ENCODE results near the gene SPEN.
A peak's percentile ranks its signal among the peaks of the same experiment; 100 is the strongest.

SPEN gene

DNA sequence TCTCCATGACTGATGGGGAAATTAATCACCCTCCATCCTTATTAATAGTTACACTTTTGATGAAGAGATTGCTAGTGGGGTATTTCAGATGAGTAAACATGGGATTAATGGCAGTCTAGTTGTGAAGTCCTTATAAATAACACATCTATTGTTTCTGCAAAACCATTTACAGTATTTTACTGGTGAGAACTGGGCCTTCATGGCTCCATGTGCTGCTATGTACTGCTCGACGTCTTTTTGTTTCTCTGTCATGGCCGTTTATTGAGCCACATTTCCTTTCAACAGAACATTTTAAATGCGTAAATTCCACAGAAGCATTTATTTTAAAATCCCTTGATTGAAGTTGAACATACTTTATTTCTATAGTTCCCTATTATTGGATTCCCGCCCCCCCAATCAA, 34.5 kb downstream of the SPEN start:
- H3K4me3 ChIP-seq (ENCODE audit: low read depth in 1 of 2, low read length in 1 of 2), result no peak overlapping the region

DNA sequence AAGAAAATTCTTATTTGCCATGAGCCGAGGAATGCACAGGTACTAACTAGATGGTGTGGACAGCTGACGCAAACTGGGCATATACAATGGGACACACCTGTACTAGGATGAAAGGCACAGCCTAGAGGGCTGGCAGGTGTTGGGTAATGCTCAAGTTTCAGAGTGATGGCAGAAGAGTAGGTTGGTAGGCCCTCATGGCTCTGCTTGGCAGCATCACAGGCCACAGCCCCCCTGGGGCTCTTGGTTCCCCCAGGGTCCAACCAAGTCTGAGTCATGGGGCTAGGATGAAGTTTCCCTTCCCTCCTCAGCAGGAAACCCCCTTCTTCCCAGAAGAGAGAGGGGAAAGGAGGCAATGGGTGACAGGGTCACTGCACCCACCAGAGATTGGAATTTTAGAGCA, 35.2 kb downstream of the SPEN start:
- no peaks in the 10 kb centered on the region for H3K9me3 ChIP-seq
- no peaks in the 10 kb centered on the region for H3K27me3 ChIP-seq
- peaks cover 30% of the 10 kb centered on the region in 2 experiments for H3K4me1 ChIP-seq (ENCODE audit: control insufficient read depth in 1 of 2, insufficient read depth in 1 of 2, low read depth in 1 of 2, low read length in 1 of 2)
- TF ChIP-seq, protein P1, sequence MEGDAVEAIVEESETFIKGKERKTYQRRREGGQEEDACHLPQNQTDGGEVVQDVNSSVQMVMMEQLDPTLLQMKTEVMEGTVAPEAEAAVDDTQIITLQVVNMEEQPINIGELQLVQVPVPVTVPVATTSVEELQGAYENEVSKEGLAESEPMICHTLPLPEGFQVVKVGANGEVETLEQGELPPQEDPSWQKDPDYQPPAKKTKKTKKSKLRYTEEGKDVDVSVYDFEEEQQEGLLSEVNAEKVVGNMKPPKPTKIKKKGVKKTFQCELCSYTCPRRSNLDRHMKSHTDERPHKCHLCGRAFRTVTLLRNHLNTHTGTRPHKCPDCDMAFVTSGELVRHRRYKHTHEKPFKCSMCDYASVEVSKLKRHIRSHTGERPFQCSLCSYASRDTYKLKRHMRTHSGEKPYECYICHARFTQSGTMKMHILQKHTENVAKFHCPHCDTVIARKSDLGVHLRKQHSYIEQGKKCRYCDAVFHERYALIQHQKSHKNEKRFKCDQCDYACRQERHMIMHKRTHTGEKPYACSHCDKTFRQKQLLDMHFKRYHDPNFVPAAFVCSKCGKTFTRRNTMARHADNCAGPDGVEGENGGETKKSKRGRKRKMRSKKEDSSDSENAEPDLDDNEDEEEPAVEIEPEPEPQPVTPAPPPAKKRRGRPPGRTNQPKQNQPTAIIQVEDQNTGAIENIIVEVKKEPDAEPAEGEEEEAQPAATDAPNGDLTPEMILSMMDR (IDR thresholded peaks at IDR 0.05), result no peak
- no peak overlapping the region for H3K4me3 ChIP-seq (ENCODE audit: low read depth in 1 of 2, low read length in 1 of 2)
- peaks cover 8% of the 10 kb centered on the region for H3K36me3 ChIP-seq
- peak overlapping the region; percentile 47 for H3K27ac ChIP-seq

More for the DNA sequence above, 34.5 kb downstream of the SPEN start:
- peaks cover 9% of the 10 kb centered on the region for H3K36me3 ChIP-seq
- H3K27me3 ChIP-seq, result no peaks in the 10 kb centered on the region
- H3K9me3 ChIP-seq, result no peaks in the 10 kb centered on the region
- TF ChIP-seq, protein P1 (IDR thresholded peaks at IDR 0.05), result no peak
- no peak overlapping the region for H3K27ac ChIP-seq
- H3K4me1 ChIP-seq (ENCODE audit: control insufficient read depth in 1 of 2, insufficient read depth in 1 of 2, low read depth in 1 of 2, low read length in 1 of 2), result peaks cover 23% of the 10 kb centered on the region in 2 experiments

DNA sequence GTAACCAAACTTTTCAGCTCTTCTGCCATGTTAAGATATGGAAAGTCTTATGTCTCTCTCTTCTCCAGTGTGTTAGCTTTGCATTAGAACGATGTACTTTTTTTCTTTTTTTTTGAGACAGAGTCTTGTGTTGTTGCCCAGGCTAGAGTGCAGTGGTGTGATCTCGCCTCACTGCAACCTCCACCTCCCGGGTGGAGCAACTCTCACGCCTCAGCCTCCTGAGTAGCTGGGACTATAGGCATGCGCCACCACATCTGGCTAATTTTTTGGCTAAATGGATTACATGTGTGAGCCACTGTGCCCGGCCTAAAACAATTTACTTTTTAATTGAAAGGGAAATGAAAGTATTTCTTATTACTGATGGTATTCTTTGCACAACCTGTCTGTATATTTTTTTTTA, 35.8 kb downstream of the SPEN start:
- H3K36me3 ChIP-seq, result peaks cover 8% of the 10 kb centered on the region
- H3K4me3 ChIP-seq (ENCODE audit: low read depth in 1 of 2, low read length in 1 of 2), result no peak overlapping the region
- H3K27me3 ChIP-seq, result no peaks in the 10 kb centered on the region
- H3K4me1 ChIP-seq (ENCODE audit: control insufficient read depth in 1 of 2, insufficient read depth in 1 of 2, low read depth in 1 of 2, low read length in 1 of 2), result peaks cover 31% of the 10 kb centered on the region in 2 experiments
- peak overlapping the region; percentile 47 for H3K27ac ChIP-seq
- H3K9me3 ChIP-seq, result no peaks in the 10 kb centered on the region
- TF ChIP-seq, protein P1 (IDR thresholded peaks at IDR 0.05), result no peak

DNA sequence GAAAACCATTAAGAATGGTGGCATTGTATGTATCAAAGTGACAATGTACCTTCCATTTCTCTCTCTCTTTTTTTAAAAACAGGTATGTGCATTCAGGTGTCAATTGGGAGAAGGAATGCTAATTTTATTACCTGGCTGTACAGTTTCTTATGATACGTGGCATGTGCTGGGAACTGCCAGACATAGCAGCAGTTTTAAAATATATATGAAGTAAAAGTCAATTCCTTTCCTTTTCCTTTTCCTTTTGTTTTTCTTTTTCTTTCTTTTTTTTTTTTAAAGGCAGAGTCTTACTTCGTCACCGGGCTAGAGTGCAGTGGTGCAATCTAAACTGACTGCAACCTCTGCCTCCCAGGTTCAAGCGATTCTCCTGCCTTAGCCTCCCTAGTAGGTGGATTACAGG, 37.0 kb downstream of the SPEN start:
- TF ChIP-seq, protein P1 (IDR thresholded peaks at IDR 0.05), result no peak
- H3K27me3 ChIP-seq, result no peaks in the 10 kb centered on the region
- peaks cover 8% of the 10 kb centered on the region for H3K36me3 ChIP-seq
- H3K9me3 ChIP-seq, result no peaks in the 10 kb centered on the region
- peak overlapping the region; percentile 80 for H3K27ac ChIP-seq
- H3K4me3 ChIP-seq (ENCODE audit: low read depth in 1 of 2, low read length in 1 of 2), result no peak overlapping the region
- H3K4me1 ChIP-seq (ENCODE audit: control insufficient read depth in 1 of 2, insufficient read depth in 1 of 2, low read depth in 1 of 2, low read length in 1 of 2), result peaks cover 31% of the 10 kb centered on the region in 2 experiments

DNA sequence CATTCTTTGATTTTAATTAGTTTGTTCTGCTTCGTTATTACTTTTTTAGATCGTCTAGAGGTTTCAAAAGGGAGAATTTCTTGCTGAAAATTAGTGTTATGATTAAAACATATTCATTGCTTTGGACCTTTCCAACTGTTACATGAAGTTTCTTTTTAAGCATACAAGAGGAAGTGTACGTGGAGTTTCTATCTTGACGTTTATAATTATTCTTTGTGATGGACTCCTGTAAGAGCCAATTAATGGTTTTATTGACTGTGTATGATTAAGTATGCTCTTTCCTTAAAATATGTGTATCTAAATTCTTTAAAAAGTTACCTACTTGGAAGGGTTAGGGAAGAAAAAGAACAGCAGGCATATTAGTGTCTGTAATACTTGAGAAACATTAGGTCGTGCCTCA, 37.8 kb downstream of the SPEN start:
- Histone ChIP-seq H3K4me3 (ENCODE audit: low read depth in 1 of 2, low read length in 1 of 2) (peak overlapping the region; percentile 63 to 65), H3K9me3 (no peaks in the 10 kb centered on the region), H3K27ac (peak overlapping the region; percentile 80), H3K27me3 (no peaks in the 10 kb centered on the region), H3K4me1 (ENCODE audit: control insufficient read depth in 1 of 2, insufficient read depth in 1 of 2, low read depth in 1 of 2, low read length in 1 of 2) (peaks cover 31% of the 10 kb centered on the region in 2 experiments), H3K36me3 (peaks cover 15% of the 10 kb centered on the region)
- TF ChIP-seq, protein P1 (IDR thresholded peaks at IDR 0.05), result no peak
